Mammary epithelial cell (primary cell): ENCODE data around the gene WDR64.

Source experiments
- EZH2 ChIP-seq: IDR thresholded peaks from 2 replicates; pipeline ENCODE4 v1.6.1; 2012; ENCODE audit warnings: low read length, inconsistent platforms, borderline replicate concordance
- TF ChIP-seq, protein P1 (sequence below), 2 donors: IDR thresholded peaks in 1 of 2; conservative IDR thresholded peaks in 1 of 2; 2 replicates each; pipeline ENCODE4 v1.5.1; 2011 to 2012; ENCODE audit warnings: inconsistent platforms in 2 of 2, low read length in 2 of 2, mild to moderate bottlenecking in 2 of 2, control low read depth in 1 of 2, low read depth in 1 of 2; ENCODE audit not compliant: insufficient read depth in 1 of 2; ENCODE audit errors: extremely low read depth in 1 of 2

DNA sequence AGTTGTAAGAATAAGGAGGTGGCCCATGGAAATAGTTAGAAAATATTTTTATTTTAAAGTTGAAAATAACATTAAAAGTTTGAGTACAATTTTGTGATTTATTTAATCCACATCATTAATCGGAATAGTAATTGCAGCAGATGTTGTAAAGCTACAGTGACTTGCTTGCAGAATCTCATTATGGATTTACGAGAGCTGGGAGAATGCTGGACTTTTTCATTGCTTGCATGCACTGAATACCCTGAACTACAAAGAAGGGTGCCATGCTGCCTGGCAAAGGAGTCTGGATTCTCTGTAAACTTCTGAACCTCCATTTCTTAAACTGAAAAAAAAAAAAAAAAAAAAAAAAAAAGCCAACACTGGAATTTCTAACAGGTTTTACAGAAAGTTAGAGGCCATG, 26.5 kb downstream of the WDR64 start:
- TF ChIP-seq, protein P1, sequence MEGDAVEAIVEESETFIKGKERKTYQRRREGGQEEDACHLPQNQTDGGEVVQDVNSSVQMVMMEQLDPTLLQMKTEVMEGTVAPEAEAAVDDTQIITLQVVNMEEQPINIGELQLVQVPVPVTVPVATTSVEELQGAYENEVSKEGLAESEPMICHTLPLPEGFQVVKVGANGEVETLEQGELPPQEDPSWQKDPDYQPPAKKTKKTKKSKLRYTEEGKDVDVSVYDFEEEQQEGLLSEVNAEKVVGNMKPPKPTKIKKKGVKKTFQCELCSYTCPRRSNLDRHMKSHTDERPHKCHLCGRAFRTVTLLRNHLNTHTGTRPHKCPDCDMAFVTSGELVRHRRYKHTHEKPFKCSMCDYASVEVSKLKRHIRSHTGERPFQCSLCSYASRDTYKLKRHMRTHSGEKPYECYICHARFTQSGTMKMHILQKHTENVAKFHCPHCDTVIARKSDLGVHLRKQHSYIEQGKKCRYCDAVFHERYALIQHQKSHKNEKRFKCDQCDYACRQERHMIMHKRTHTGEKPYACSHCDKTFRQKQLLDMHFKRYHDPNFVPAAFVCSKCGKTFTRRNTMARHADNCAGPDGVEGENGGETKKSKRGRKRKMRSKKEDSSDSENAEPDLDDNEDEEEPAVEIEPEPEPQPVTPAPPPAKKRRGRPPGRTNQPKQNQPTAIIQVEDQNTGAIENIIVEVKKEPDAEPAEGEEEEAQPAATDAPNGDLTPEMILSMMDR (conservative IDR thresholded peaks at IDR 0.05 in 1 of 2, IDR thresholded peaks at IDR 0.05 in 1 of 2; ENCODE audit: extremely low read depth in 1 of 2, insufficient read depth in 1 of 2, low read depth in 1 of 2, low read length in 2 of 2), result no peak
- no peak for TF ChIP-seq EZH2
